Caco-2 (cell line): Measurements from ENCODE around the gene TRIM2. TPM values are rescaled to one million over a fixed set of nuclear protein-coding genes. Genes with fewer than 3 reads are reported as not detected.

Experiments used
- BruUV-seq: library from RNA; stranded (reverse); fragments of 400-500 nt; replicated peaks from 2 replicates; lab custom pipeline; 2021; lab: Mats Ljungman, UMichigan
- CTCF ChIA-PET: fragments of 300-600 bp; sonication (Branson Sonifier 250); formaldehyde crosslinking; loops from one replicate; lab custom pipeline; 2022; ENCODE audit warnings: antibody characterized with exemption; lab: Charles Lee
- POLR2A ChIA-PET: fragments of 300-600 bp; sonication (Branson Sonifier 250); formaldehyde crosslinking; loops from one replicate; lab custom pipeline; 2022; ENCODE audit warnings: antibody characterized with exemption; lab: Charles Lee
- DNase-seq, 2 experiments: peaks; one replicate each; pipeline versions ENCODE4 v3.0.0 to v3.0.0-alpha.2; 2020 to 2022
- H3K27me3 ChIP-seq: replicated peaks from 2 replicates; pipeline ENCODE4 v1.6.0; 2011; ENCODE audit warnings: low read length; ENCODE audit not compliant: control insufficient read depth, insufficient read depth
- H3K36me3 ChIP-seq: 2 replicates; pipeline ENCODE4 v1.5.1; 2011; ENCODE audit warnings: low read length; ENCODE audit not compliant: control insufficient read depth, insufficient read depth
- H3K4me1 ChIP-seq: fragments of 250-450 bp; sonication (Bioruptor Pico); 2 replicates; pipeline ENCODE4 v1.5.1; 2020; ENCODE audit warnings: mild to moderate bottlenecking
- H3K4me3 ChIP-seq: 2 replicates; pipeline ENCODE4 v1.5.1; 2011; ENCODE audit warnings: low read depth, mild to moderate bottlenecking, control low read depth, low read length
- H3K9me3 ChIP-seq: fragments of 250-450 bp; sonication (Bioruptor Pico); 2 replicates; pipeline ENCODE4 v1.5.1; 2020; ENCODE audit warnings: mild to moderate bottlenecking, moderate library complexity
- H3K27ac Mint-ChIP-seq: one replicate; pipeline ENCODE4 v1.8.0; 2022; ENCODE audit warnings: mixed read lengths; ENCODE audit not compliant: unreplicated experiment
- H3K27me3 Mint-ChIP-seq: one replicate; pipeline ENCODE4 v1.8.0; 2022; ENCODE audit warnings: mixed read lengths; ENCODE audit not compliant: insufficient read depth, unreplicated experiment
- H3K36me3 Mint-ChIP-seq: one replicate; pipeline ENCODE4 v1.8.0; 2022; ENCODE audit warnings: mild to moderate bottlenecking, mixed read lengths; ENCODE audit not compliant: insufficient read depth, unreplicated experiment
- H3K4me1 Mint-ChIP-seq: one replicate; pipeline ENCODE4 v1.8.0; 2022; ENCODE audit warnings: low read depth, mixed read lengths; ENCODE audit not compliant: unreplicated experiment
- H3K4me3 Mint-ChIP-seq: one replicate; pipeline ENCODE4 v1.8.0; 2022; ENCODE audit warnings: mild to moderate bottlenecking, moderate library complexity, mixed read lengths; ENCODE audit not compliant: unreplicated experiment
- H3K9me3 Mint-ChIP-seq: one replicate; pipeline ENCODE4 v1.8.0; 2022; ENCODE audit warnings: mixed read lengths; ENCODE audit not compliant: unreplicated experiment
- CTCF ChIP-seq, 2 experiments: fragments of 200-600 bp in 1 of 2; IDR thresholded peaks; 1 replicate in 1 of 2; 2 replicates in 1 of 2; pipeline versions ENCODE4 v1.5.1 to v1.8.0; 2011 to 2022; ENCODE audit warnings: antibody characterized with exemption in 1 of 2, control low read depth in 1 of 2, inconsistent platforms in 1 of 2, low read depth in 1 of 2, low read length in 1 of 2, mild to moderate bottlenecking in 1 of 2, moderate library complexity in 1 of 2; ENCODE audit not compliant: insufficient read depth in 1 of 2, severe bottlenecking in 1 of 2, unreplicated experiment in 1 of 2
- intact Hi-C: fragments of 100-400 bp; cut with micrococcal nuclease; formaldehyde crosslinking; loops from one replicate; pipeline ENCODE4 v1.10.0; 2022; ENCODE audit not compliant: unreplicated experiment
- total RNA-seq: library from RNA; stranded (reverse); gene quantifications from 2 replicates; pipeline ENCODE4 v1.2.3, GENCODE V29; 2022

TRIM2 gene
- total RNA-seq, 1 experiment from 2014 or later = 62.3 TPM

DNA sequence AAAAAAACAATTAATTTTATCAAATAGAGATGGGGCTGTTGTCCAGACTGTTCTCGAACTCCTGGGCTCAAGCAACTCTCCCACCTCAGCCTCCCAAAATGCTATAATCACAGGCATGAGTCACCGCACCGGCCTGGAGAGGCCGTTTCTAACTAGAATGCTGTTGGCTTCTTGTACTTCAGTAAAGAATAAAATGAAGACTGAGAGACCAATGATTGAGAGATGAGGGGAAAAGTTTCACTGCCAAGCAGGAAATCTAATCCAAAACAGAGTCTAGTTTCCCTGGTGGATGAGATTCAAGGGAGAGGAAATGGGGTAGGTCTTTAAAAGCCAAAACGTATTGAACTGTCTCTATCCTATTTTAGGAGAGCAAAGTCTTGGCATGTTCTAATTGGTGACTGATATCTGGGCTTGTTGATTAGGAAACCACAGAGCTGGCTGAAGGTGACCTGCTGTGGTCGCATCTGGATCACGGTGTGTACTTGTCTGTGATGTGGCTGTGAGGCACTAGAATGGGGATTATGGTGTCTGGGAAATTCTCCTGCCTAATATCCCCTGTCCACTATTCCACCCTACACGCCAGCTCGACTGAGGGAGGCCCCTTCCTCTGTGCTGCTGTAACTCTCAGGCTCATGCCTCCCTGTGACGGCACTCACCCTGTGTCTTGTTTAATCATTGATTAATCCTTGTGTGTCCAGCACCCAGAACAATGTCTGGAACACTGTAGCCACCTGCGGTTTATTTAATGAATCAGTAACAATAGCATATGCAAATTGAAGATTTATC lies 15.0 kb upstream of the TRIM2 start:
- TF ChIP-seq CTCF (IDR thresholded peaks at IDR 0.05; ENCODE audit: insufficient read depth in 1 of 2, low read depth in 1 of 2, low read length in 1 of 2, severe bottlenecking in 1 of 2, unreplicated experiment in 1 of 2) = no peak
- CTCF ChIA-PET = no interaction called here
- intact Hi-C loops = no loop called here
- POLR2A ChIA-PET = no interaction called here
- no TSS peak for BruUV-seq
- DNase-seq = no peak
- H3K27ac Mint-ChIP-seq = no peak overlapping the region
- Histone ChIP-seq H3K4me1 (no peaks in the 10 kb centered on the region; the same call in 1 of the 2 replicates), H3K9me3 (no peaks in the 10 kb centered on the region), H3K27me3 (no peaks in the 10 kb centered on the region), H3K4me3 (no peak overlapping the region), H3K36me3 (no peaks in the 10 kb centered on the region)
- no peak overlapping the region for H3K4me3 Mint-ChIP-seq
- H3K27me3 Mint-ChIP-seq = no peaks in the 10 kb centered on the region
- no peaks in the 10 kb centered on the region for H3K36me3 Mint-ChIP-seq
- no peaks in the 10 kb centered on the region for H3K9me3 Mint-ChIP-seq
- H3K4me1 Mint-ChIP-seq = peaks cover 8% of the 10 kb centered on the region

DNA sequence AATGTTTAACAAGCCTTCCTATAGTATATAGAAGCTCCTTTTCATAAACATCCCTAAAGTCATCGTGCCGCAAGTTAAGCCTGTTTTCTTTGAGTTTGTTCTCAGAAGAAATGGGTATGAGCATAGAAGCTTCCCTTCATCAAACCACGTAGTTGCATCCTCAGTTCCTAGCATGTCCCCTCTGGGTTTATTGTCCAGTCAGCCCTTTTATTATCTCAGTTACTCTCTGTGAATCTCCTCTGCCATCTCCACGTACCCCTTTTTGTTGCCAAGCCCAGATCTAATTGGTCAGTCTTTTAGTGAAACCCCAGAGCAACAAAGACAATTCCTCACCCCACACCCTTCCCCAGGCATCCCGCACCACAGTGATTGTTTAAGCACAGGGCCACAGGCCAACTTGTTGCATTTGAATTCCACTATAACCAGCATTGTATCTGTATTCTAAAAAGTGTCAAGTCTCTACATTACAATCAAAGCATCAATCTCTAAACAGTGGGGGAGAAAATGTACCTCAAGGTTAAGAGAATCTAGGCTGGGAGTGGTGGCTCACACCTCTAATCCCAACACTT lies 12.4 kb upstream of the TRIM2 start:
- Histone ChIP-seq H3K36me3 (no peaks in the 10 kb centered on the region), H3K4me3 (no peak overlapping the region), H3K27me3 (no peaks in the 10 kb centered on the region), H3K9me3 (no peaks in the 10 kb centered on the region), H3K4me1 (no peaks in the 10 kb centered on the region)
- Mint-ChIP-seq H3K4me3 (no peak overlapping the region), H3K9me3 (no peaks in the 10 kb centered on the region), H3K27ac (no peak overlapping the region), H3K4me1 (peaks cover 8% of the 10 kb centered on the region), H3K27me3 (no peaks in the 10 kb centered on the region), H3K36me3 (no peaks in the 10 kb centered on the region)
- no peak for TF ChIP-seq CTCF (IDR thresholded peaks at IDR 0.05; ENCODE audit: insufficient read depth in 1 of 2, low read depth in 1 of 2, low read length in 1 of 2, severe bottlenecking in 1 of 2, unreplicated experiment in 1 of 2)
- DNase-seq = no peak
- ChIA-PET CTCF (no interaction called here), POLR2A (interaction anchor here (1.1 kb wide), 1 partner anchor 13 kb away, joined by 3 read pairs; the partner anchor contains the start of gene TRIM2)
- no TSS peak for BruUV-seq
- intact Hi-C loops = no loop called here

DNA sequence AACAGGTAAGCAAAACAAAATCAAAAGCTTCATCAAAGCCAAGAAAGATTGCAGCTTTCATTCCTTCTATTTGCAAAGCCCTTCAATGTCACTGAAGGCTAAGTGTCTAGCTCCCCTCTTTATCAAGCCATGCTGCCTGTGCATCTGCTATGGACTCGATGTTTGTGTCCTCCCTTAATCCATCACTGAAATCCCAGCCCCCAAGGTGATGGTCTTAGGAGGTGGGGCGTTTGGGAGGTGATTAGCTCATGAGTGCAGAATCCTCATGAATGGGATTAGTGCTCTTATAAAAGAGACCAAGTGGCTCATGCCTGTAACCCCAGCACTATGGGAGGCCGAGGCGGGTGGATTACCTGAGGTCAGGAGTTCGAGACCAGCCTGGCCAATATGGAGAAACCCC lies 6.9 kb upstream of the TRIM2 start:
- H3K4me1 Mint-ChIP-seq = no peaks in the 10 kb centered on the region
- no peak overlapping the region for H3K27ac Mint-ChIP-seq
- CTCF ChIA-PET = no interaction called here

More for the DNA sequence above, 6.9 kb upstream of the TRIM2 start:
- no peak for DNase-seq
- intact Hi-C loops = no loop called here
- Mint-ChIP-seq H3K4me3 (no peak overlapping the region), H3K9me3 (no peaks in the 10 kb centered on the region), H3K27me3 (no peaks in the 10 kb centered on the region), H3K36me3 (no peaks in the 10 kb centered on the region)
- Histone ChIP-seq H3K4me3 (no peak overlapping the region), H3K9me3 (no peaks in the 10 kb centered on the region), H3K27me3 (no peaks in the 10 kb centered on the region), H3K36me3 (no peaks in the 10 kb centered on the region), H3K4me1 (no peaks in the 10 kb centered on the region; the same call in 1 of the 2 replicates)
- no TSS peak for BruUV-seq
- POLR2A ChIA-PET = no interaction called here
- TF ChIP-seq CTCF (IDR thresholded peaks at IDR 0.05; ENCODE audit: insufficient read depth in 1 of 2, low read depth in 1 of 2, low read length in 1 of 2, severe bottlenecking in 1 of 2, unreplicated experiment in 1 of 2) = no peak
